K562 (cell line): Measurements from ENCODE around the gene USP17L11.
"Not testable (repeated sequence)": the region's sequence is repeated elsewhere in the genome, so short reads cannot be mapped to it uniquely, and the experiment has no call there.

ENCODE experiments used
- CTCF ChIP-seq, 3 experiments: IDR thresholded peaks in 2 of 3; conservative IDR thresholded peaks in 1 of 3; 2 replicates each; pipeline ENCODE4 v1.5.1; 2011 to 2012; ENCODE audit warnings: low read length in 3 of 3, mild to moderate bottlenecking in 3 of 3, control low read depth in 2 of 3, improper control_type of control experiment in 1 of 3, inconsistent platforms in 1 of 3, low read depth in 1 of 3, mixed read lengths in 1 of 3, moderate library complexity in 1 of 3; ENCODE audit not compliant: insufficient read depth in 2 of 3
- HNRNPUL1 ChIP-seq: fragments of 200-400 bp; formaldehyde crosslinking; IDR thresholded peaks from 2 replicates; pipeline ENCODE4 v1.6.1; 2017; ENCODE audit warnings: low read length
- IRF9 ChIP-seq: fragments of 450-650 bp; IDR thresholded peaks from 2 replicates; pipeline ENCODE4 v1.6.1; 2016; ENCODE audit warnings: missing biosample characterization, missing genetic modification characterization
- MAFF ChIP-seq: IDR thresholded peaks from 2 replicates; pipeline ENCODE4 v1.6.1; 2012; ENCODE audit warnings: low read length, improper control_type of control experiment
- MEF2A ChIP-seq: IDR thresholded peaks from 2 replicates; pipeline ENCODE4 v1.6.1; 2011; ENCODE audit warnings: low read depth, mild to moderate bottlenecking, low read length, moderate library complexity; ENCODE audit not compliant: control insufficient read depth
- NFYB ChIP-seq: IDR thresholded peaks from 2 replicates; pipeline ENCODE4 v1.6.1; 2011; ENCODE audit warnings: mild to moderate bottlenecking, moderate library complexity; ENCODE audit not compliant: insufficient read length; ENCODE audit errors: extremely low read depth
- POLR2AphosphoS5 ChIP-seq: IDR thresholded peaks from 2 replicates; pipeline ENCODE4 v1.6.1; 2011; ENCODE audit warnings: mild to moderate bottlenecking, low read depth, low read length, moderate library complexity; ENCODE audit not compliant: control insufficient read depth, insufficient read depth
- RAD21 ChIP-seq, 2 experiments: fragments of 250-450 bp in 1 of 2; fragments of 450-650 bp in 1 of 2; sonication (Bioruptor Pico) in 1 of 2; formaldehyde crosslinking in 1 of 2; IDR thresholded peaks in 1 of 2; conservative IDR thresholded peaks in 1 of 2; 2 replicates each; pipeline versions ENCODE4 v1.4.0 to v1.8.0; 2020 to 2022; ENCODE audit warnings: mild to moderate bottlenecking in 2 of 2, moderate library complexity in 1 of 2
- YBX1 ChIP-seq: fragments of 450-650 bp; IDR thresholded peaks from 2 replicates; pipeline ENCODE4 v1.7.1; 2016; ENCODE audit warnings: mild to moderate bottlenecking
- ZNF146 ChIP-seq: IDR thresholded peaks from one replicate; pipeline ENCODE4 v1.6.1; 2018; ENCODE audit warnings: missing compliant biosample characterization; ENCODE audit not compliant: unreplicated experiment
- ZNF766 ChIP-seq: fragments of 200-800 bp; sonication (Bioruptor generic); conservative IDR thresholded peaks from 2 replicates; pipeline ENCODE4 v1.6.1; 2016; ENCODE audit warnings: missing genetic modification characterization, missing compliant biosample characterization

DNA sequence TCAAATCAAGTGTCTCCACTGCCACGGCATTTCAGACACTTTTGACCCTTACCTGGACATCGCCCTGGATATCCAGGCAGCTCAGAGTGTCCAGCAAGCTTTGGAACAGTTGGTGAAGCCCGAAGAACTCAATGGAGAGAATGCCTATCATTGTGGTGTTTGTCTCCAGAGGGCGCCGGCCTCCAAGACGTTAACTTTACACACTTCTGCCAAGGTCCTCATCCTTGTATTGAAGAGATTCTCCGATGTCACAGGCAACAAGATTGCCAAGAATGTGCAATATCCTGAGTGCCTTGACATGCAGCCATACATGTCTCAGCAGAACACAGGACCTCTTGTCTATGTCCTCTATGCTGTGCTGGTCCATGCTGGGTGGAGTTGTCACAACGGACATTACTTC, 15.0 kb downstream of the USP17L11 start:
- TF ChIP-seq HNRNPUL1; MAFF; NFYB; CTCF (IDR thresholded peaks at IDR 0.05 in 2 of 3, conservative IDR thresholded peaks at IDR 0.05 in 1 of 3; ENCODE audit: insufficient read depth in 2 of 3, low read depth in 1 of 3, low read length in 3 of 3); YBX1; POLR2AphosphoS5; RAD21 (CRISPR knock-in tag; conservative IDR thresholded peaks at IDR 0.05 in 1 of 2, IDR thresholded peaks at IDR 0.05 in 1 of 2); MEF2A; ZNF766; ZNF146; IRF9 (tag): not testable (repeated sequence)
